Upper lobe of left lung (tissue), 4 donors: Measurements from ENCODE around the gene SYNJ2.

Experiments
- EP300 ChIP-seq, 4 donors: sonication (generic); formaldehyde crosslinking; IDR thresholded peaks; one replicate each; pipeline ENCODE4 v1.5.1; 2017; ENCODE audit warnings: antibody characterized with exemption in 4 of 4, control low read depth in 2 of 4
- POLR2AphosphoS5 ChIP-seq, 2 donors: sonication (generic); formaldehyde crosslinking; IDR thresholded peaks; one replicate each; pipeline ENCODE4 v1.5.1; 2017; ENCODE audit warnings: antibody characterized with exemption in 2 of 2
- TF ChIP-seq, protein P1 (sequence below), 6 experiments: fragments of 450-650 bp in 4 of 6; fragments of 200-600 bp in 2 of 6; sonication (generic) in 2 of 6; IDR thresholded peaks; one replicate each; pipeline ENCODE4 v1.5.1; 2016 to 2019; ENCODE audit warnings: antibody characterized with exemption in 6 of 6

DNA sequence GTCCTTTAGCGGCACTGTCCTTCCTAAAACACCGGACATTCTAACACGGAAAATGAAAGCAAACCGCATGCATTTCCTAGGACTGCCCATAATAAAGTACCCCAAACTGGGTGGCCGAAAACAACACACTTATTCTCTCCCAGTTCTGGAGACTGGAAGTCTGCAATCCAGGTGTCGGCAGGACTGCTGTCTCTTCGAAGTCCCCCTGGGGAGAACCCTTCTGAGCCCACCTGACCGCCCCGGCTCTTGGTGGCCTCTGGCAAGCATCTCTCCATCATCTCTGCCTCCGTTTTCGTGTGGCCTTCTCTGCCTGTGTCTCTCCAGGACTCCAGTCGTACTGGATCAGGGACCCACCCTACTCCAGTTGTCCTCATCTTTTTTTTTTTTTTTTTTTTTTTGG is 55.4 kb downstream of the SYNJ2 start:
- TF ChIP-seq, protein P1, sequence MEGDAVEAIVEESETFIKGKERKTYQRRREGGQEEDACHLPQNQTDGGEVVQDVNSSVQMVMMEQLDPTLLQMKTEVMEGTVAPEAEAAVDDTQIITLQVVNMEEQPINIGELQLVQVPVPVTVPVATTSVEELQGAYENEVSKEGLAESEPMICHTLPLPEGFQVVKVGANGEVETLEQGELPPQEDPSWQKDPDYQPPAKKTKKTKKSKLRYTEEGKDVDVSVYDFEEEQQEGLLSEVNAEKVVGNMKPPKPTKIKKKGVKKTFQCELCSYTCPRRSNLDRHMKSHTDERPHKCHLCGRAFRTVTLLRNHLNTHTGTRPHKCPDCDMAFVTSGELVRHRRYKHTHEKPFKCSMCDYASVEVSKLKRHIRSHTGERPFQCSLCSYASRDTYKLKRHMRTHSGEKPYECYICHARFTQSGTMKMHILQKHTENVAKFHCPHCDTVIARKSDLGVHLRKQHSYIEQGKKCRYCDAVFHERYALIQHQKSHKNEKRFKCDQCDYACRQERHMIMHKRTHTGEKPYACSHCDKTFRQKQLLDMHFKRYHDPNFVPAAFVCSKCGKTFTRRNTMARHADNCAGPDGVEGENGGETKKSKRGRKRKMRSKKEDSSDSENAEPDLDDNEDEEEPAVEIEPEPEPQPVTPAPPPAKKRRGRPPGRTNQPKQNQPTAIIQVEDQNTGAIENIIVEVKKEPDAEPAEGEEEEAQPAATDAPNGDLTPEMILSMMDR (IDR thresholded peaks at IDR 0.05): no peak
- TF ChIP-seq EP300 (IDR thresholded peaks at IDR 0.05) (no peak), POLR2AphosphoS5 (IDR thresholded peaks at IDR 0.05) (no peak)
